Kidney (tissue), 14 donors: ENCODE data around the gene PFKFB1. TPM values are rescaled to one million over a fixed set of nuclear protein-coding genes. Genes with fewer than 3 reads are reported as not detected.

ENCODE experiments used
- DNase-seq, 5 donors: peaks; one replicate each; pipeline ENCODE4 v3.0.0-alpha.2; 2013 to 2020
- FAIRE-seq: peaks from 2 replicates; lab custom pipeline; 2012; peaks lifted over from hg19 to GRCh38; lab: Jason Lieb, UNC
- H3K27ac ChIP-seq, 2 donors: one replicate each; pipeline ENCODE4 v1.7.0; 2013; ENCODE audit warnings: low read depth in 2 of 2, low read length in 2 of 2, inconsistent platforms in 1 of 2
- H3K27me3 ChIP-seq: one replicate; pipeline ENCODE4 v1.7.1; 2013; ENCODE audit warnings: low read length, inconsistent platforms; ENCODE audit not compliant: control insufficient read depth, insufficient read depth
- H3K36me3 ChIP-seq, 3 donors: one replicate each; pipeline versions ENCODE4 v1.7.0 to v1.7.1; 2013; ENCODE audit warnings: low read length in 3 of 3, control low read depth in 1 of 3, inconsistent platforms in 1 of 3; ENCODE audit not compliant: insufficient read depth in 3 of 3, control insufficient read depth in 2 of 3
- H3K4me1 ChIP-seq, 3 donors: one replicate each; pipeline versions ENCODE4 v1.7.0 to v1.7.1; 2013; ENCODE audit warnings: low read length in 3 of 3, inconsistent platforms in 1 of 3, low read depth in 1 of 3; ENCODE audit not compliant: control insufficient read depth in 2 of 3, insufficient read depth in 2 of 3
- H3K4me3 ChIP-seq, 3 donors: one replicate each; pipeline versions ENCODE4 v1.7.0 to v1.8.1; 2013; ENCODE audit warnings: low read length in 3 of 3, control low read depth in 1 of 3, inconsistent platforms in 1 of 3
- H3K9ac ChIP-seq, 3 donors: one replicate each; pipeline versions ENCODE4 v1.7.0 to v1.7.1; 2013; ENCODE audit warnings: low read length in 3 of 3, control low read depth in 1 of 3, inconsistent platforms in 1 of 3
- H3K9me3 ChIP-seq, 3 donors: one replicate each; pipeline versions ENCODE4 v1.7.0 to v1.7.1; 2013; ENCODE audit warnings: low read length in 3 of 3, control low read depth in 1 of 3, inconsistent platforms in 1 of 3; ENCODE audit not compliant: control insufficient read depth in 2 of 3, insufficient read depth in 1 of 3
- intact Hi-C: fragments of 100-400 bp; cut with DNase I; formaldehyde crosslinking; loops from one replicate; pipeline ENCODE4 v1.11.1; 2022
- polyA plus RNA-seq: library from polyadenylated mRNA; stranded (reverse); fragments of 350-450 nt; fragmentation: Illumina TruSeq; extraction: RNeasy Lipid Tissue Mini Kit (QIAGEN cat#74804); gene quantifications from one replicate; pipeline ENCODE4 v1.2.3, GENCODE V29; 2014; ENCODE audit warnings: low read depth, low replicate concordance; ENCODE audit not compliant: insufficient read depth
- total RNA-seq: library from RNA; stranded (reverse); fragmentation: NEBNext Ultra II Directional; extraction: Animal tissue kit (Norgen Biotek cat#: 25700); gene quantifications from one replicate; pipeline ENCODE4 v1.2.1, GENCODE V29; 2021
- TF ChIP-seq, protein P1 (sequence below): IDR thresholded peaks from 3 replicates; pipeline ENCODE4 v1.5.1; 2012; ENCODE audit warnings: mild to moderate bottlenecking, moderate library complexity, borderline replicate concordance; ENCODE audit not compliant: insufficient read depth; ENCODE audit errors: extremely low read depth
- donor health status: control.
- donor health status: control.
- donor health status: control.
- donor health status: control.
- donor health status: control.
- donor health status: DM: yes; HTN: yes; CAD: no.
- donor health status: Normal renal cell carcinoma (clear cell type).

The PFKFB1 gene
- total and polyA plus RNA-seq, 2 donors from 2014 or later: 0.31 to 1.1 TPM

DNA sequence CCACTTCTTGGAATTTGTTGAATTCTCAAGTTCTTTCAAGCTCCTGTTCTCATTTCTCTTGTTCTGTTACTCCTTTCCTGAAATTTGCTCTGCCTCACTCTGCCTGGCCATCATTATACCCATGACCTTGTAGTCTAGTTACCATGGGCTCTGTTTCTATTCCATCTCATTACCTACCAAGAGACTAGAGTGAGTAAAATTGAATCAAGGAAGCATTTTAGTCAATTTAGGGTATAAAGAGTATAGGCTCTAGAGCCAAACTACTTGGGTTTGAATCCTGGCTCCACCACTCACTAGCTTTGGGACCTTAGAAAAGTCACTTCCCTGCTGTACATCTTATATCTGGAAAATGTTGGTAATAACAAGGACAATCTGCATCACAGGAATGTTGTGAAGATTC, 34.6 kb upstream of the PFKFB1 start:
- Histone ChIP-seq H3K9ac (no peak overlapping the region), H3K27me3 (no peaks in the 10 kb centered on the region), H3K4me1 (no peaks in the 10 kb centered on the region), H3K9me3 (no peaks in the 10 kb centered on the region), H3K36me3 (no peaks in the 10 kb centered on the region), H3K27ac (no peak overlapping the region), H3K4me3 (no peak overlapping the region)
- intact Hi-C loops: no loop called here
- no peak for DNase-seq
- no peak for FAIRE-seq
- TF ChIP-seq, protein P1, sequence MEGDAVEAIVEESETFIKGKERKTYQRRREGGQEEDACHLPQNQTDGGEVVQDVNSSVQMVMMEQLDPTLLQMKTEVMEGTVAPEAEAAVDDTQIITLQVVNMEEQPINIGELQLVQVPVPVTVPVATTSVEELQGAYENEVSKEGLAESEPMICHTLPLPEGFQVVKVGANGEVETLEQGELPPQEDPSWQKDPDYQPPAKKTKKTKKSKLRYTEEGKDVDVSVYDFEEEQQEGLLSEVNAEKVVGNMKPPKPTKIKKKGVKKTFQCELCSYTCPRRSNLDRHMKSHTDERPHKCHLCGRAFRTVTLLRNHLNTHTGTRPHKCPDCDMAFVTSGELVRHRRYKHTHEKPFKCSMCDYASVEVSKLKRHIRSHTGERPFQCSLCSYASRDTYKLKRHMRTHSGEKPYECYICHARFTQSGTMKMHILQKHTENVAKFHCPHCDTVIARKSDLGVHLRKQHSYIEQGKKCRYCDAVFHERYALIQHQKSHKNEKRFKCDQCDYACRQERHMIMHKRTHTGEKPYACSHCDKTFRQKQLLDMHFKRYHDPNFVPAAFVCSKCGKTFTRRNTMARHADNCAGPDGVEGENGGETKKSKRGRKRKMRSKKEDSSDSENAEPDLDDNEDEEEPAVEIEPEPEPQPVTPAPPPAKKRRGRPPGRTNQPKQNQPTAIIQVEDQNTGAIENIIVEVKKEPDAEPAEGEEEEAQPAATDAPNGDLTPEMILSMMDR: no peak

DNA sequence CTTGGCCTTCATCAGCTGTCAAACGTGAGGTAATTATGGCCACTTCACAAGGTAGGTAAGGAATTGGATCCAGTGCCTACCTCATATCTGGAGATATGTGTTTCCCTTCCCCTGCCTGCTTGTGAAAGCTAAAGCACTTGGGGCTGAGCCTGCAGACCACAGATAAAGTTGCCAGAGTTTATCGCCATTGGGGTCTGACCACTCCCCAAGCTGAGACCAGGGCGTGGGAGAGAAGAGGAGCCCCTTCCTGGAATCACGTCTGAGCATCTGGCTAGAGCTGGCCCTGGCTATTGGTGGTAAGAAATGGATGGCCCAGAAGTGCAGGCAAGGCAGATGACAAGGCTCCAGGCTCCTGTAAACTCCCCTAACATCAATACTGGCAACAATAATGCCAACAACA, 34.1 kb upstream of the PFKFB1 start:
- H3K9me3 ChIP-seq: no peaks in the 10 kb centered on the region
- DNase-seq (no peak), FAIRE-seq (no peak)
- H3K27me3 ChIP-seq: no peaks in the 10 kb centered on the region
- no peaks in the 10 kb centered on the region for H3K4me1 ChIP-seq
- no peak overlapping the region for H3K27ac ChIP-seq
- no peak overlapping the region for H3K4me3 ChIP-seq
- no peak overlapping the region for H3K9ac ChIP-seq
- H3K36me3 ChIP-seq: no peaks in the 10 kb centered on the region
- TF ChIP-seq, protein P1: no peak
- intact Hi-C loops: no loop called here

DNA sequence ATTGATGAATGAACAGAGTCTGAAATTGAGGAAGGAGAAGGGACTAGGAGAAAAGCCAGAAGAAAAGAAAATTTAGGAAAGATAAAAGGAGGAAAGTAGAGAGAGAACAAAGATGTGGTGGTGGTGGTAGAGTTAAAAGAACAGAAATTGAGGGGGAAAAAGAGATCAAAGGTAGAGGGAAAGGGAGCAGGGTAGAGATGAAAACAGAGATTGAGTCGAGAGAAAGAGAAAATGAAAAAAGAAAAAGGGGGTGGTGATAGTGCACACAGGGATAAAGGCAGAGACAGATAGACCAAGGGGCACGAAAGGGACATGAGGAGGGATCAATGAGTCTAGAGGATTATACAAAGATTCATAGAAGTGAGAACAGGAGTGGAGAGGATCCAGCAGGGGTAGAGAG, 32.9 kb upstream of the PFKFB1 start:
- Histone ChIP-seq H3K27me3 (no peaks in the 10 kb centered on the region), H3K9ac (no peak overlapping the region), H3K4me1 (no peaks in the 10 kb centered on the region), H3K36me3 (no peaks in the 10 kb centered on the region), H3K9me3 (no peaks in the 10 kb centered on the region), H3K27ac (no peak overlapping the region), H3K4me3 (no peak overlapping the region)
- no peak for FAIRE-seq
- DNase-seq: no peak
- TF ChIP-seq, protein P1: no peak
- intact Hi-C loops: no loop called here

DNA sequence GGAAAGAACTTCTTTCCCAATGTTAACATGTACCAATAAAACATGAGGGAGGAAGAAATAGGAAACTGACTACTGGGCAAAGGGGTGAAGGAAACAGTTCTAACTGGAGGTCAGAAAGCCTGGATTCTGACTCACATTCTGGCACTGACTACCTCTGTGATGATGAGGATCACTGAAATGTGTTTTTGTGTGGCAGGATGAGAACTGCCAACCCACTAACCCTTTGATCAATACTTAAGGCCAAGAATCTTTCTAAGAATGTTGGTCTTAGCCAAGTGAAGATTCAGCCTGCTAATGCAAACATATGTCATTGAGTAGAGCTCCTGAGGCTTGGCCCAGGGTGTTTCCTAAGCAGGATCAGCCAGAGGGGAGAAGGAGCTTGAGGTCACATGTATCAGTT, 32.2 kb upstream of the PFKFB1 start:
- no peak overlapping the region for H3K9ac ChIP-seq
- H3K4me3 ChIP-seq: no peak overlapping the region
- intact Hi-C loops: no loop called here
- no peak overlapping the region for H3K27ac ChIP-seq
- H3K36me3 ChIP-seq: no peaks in the 10 kb centered on the region
- no peaks in the 10 kb centered on the region for H3K9me3 ChIP-seq
- DNase-seq (no peak), FAIRE-seq (no peak)
- H3K4me1 ChIP-seq: no peaks in the 10 kb centered on the region
- TF ChIP-seq, protein P1: no peak
- H3K27me3 ChIP-seq: no peaks in the 10 kb centered on the region
